ENCODE data around the gene MT1B.
A peak's percentile ranks its signal among the peaks of the same experiment; 100 is the strongest.
"Not testable (repeated sequence)": the region's sequence is repeated elsewhere in the genome, so short reads cannot be mapped to it uniquely, and the experiment has no call there.

Gene MT1B

GRCh38 chr16:56639045-56639444, 12.6 kb upstream of the MT1B start:
- no peak for DNase-seq

GRCh38 chr16:56640076-56640475, 11.6 kb upstream of the MT1B start:
- no peak for DNase-seq

- DNase-seq, result no peak
Observed at GRCh38 chr16:56641166-56641565, 10.5 kb upstream of the MT1B start.

- DNase-seq, result peak; percentile 76
Observed at GRCh38 chr16:56643080-56643778, 8.5 kb upstream of the MT1B start.

GRCh38 chr16:56643833-56644232, 7.9 kb upstream of the MT1B start:
- DNase-seq, result no peak

- no peak for DNase-seq
Observed at GRCh38 chr16:56645311-56645710, 6.4 kb upstream of the MT1B start.

GRCh38 chr16:56645838-56646237, 5.8 kb upstream of the MT1B start:
- no peak for DNase-seq

GRCh38 chr16:56647641-56648431, 3.9 kb upstream of the MT1B start:
- no peak for DNase-seq

GRCh38 chr16:56649271-56649670, 2.4 kb upstream of the MT1B start:
- DNase-seq, result no peak

GRCh38 chr16:56649820-56650219, 1.9 kb upstream of the MT1B start:
- DNase-seq, result no peak

GRCh38 chr16:56652600-56652999, 914 bp downstream of the MT1B start:
- no peak for DNase-seq

- no peak for DNase-seq
Observed at GRCh38 chr16:56653218-56653617, 1.5 kb downstream of the MT1B start.

GRCh38 chr16:56657555-56658326, 6.1 kb downstream of the MT1B start, which contains the start of gene MT1F:
TSS of gene MT1F (plus strand) at chr16:56657959. CDS start at chr16:56658059, 100 bp downstream.
- peak; percentile 50 for DNase-seq

- DNase-seq, result no peak
Observed at GRCh38 chr16:56658327-56658875, 6.7 kb downstream of the MT1B start.

GRCh38 chr16:56662357-56663354, 11.0 kb downstream of the MT1B start:
- peak; percentile 41 for DNase-seq

- DNase-seq, result no peak
Observed at GRCh38 chr16:56664506-56664905, 12.8 kb downstream of the MT1B start.

GRCh38 chr16:56665286-56666261, 13.9 kb downstream of the MT1B start:
- DNase-seq, result not testable (repeated sequence)

GRCh38 chr16:56667581-56668571, 16.2 kb downstream of the MT1B start, which contains the start of gene MT1G:
TSS of gene MT1G (minus strand) at chr16:56668065. CDS start at chr16:56667993, 72 bp downstream.
- peak; percentile 50 for DNase-seq
